Peyer's patch (tissue), 4 donors: ENCODE measurements around the gene USF2.

Source experiments
- POLR2A ChIP-seq, 2 donors: fragments of 450-650 bp; IDR thresholded peaks; one replicate each; pipeline ENCODE4 v1.5.1; 2017; ENCODE audit warnings: antibody characterized with exemption in 2 of 2, mild to moderate bottlenecking in 2 of 2, moderate library complexity in 2 of 2
- TF ChIP-seq, protein P1 (sequence below), 6 experiments: fragments of 450-650 bp in 4 of 6; fragments of 200-600 bp in 2 of 6; sonication (generic) in 1 of 6; IDR thresholded peaks; one replicate each; pipeline ENCODE4 v1.5.1; 2017 to 2019; ENCODE audit warnings: antibody characterized with exemption in 6 of 6, mild to moderate bottlenecking in 3 of 6, moderate library complexity in 1 of 6

DNA sequence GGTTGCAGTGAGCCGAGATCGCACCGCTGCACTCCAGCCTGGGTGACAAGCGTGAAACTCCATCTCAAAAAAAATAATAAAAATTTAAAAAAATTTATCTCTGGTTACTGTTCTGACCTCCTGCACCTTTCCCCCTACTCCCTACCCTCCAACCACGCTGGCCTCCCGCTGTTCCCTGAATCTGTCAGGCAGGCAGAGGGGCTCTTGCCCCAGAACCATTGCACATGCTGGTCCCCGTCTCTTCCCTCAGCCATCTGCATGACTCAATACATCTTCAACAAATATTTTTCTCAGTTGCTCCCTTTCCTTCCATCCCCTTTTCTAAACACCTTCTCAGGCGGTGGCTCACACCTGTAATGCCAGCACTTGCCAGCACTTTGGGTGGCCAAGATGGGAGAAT lies 39.2 kb upstream of the USF2 start:
- TF ChIP-seq, protein P1, sequence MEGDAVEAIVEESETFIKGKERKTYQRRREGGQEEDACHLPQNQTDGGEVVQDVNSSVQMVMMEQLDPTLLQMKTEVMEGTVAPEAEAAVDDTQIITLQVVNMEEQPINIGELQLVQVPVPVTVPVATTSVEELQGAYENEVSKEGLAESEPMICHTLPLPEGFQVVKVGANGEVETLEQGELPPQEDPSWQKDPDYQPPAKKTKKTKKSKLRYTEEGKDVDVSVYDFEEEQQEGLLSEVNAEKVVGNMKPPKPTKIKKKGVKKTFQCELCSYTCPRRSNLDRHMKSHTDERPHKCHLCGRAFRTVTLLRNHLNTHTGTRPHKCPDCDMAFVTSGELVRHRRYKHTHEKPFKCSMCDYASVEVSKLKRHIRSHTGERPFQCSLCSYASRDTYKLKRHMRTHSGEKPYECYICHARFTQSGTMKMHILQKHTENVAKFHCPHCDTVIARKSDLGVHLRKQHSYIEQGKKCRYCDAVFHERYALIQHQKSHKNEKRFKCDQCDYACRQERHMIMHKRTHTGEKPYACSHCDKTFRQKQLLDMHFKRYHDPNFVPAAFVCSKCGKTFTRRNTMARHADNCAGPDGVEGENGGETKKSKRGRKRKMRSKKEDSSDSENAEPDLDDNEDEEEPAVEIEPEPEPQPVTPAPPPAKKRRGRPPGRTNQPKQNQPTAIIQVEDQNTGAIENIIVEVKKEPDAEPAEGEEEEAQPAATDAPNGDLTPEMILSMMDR (IDR thresholded peaks at IDR 0.05) = no peak
- no peak for TF ChIP-seq POLR2A (IDR thresholded peaks at IDR 0.05)
